OCI-LY7 (cell line): Measurements from ENCODE around the gene RNF212B. TPM values are rescaled to one million over a fixed set of nuclear protein-coding genes. Genes with fewer than 3 reads are reported as not detected.

Experiments
- BruUV-seq: library from RNA; stranded (reverse); fragments of 400-500 nt; replicated peaks from 2 replicates; lab custom pipeline; 2021; lab: Mats Ljungman, UMichigan
- CTCF ChIA-PET: fragments of 300-600 bp; sonication (Branson Sonifier 250); formaldehyde crosslinking; loops from one replicate; lab custom pipeline; 2022; ENCODE audit warnings: antibody characterized with exemption; ENCODE audit not compliant: unreplicated experiment; lab: Charles Lee
- POLR2A ChIA-PET: fragments of 300-600 bp; sonication (Branson Sonifier 250); formaldehyde crosslinking; loops from one replicate; lab custom pipeline; 2022; ENCODE audit warnings: antibody characterized with exemption; lab: Charles Lee
- DNase-seq: peaks from one replicate; pipeline ENCODE4 v3.0.0-alpha.2; 2015; ENCODE audit warnings: low spot score
- H2AFZ ChIP-seq: fragments of 200-600 bp; sonication (generic), shearing (Covaris generic); 2 replicates; pipeline ENCODE4 v1.6.1; 2014; ENCODE audit warnings: mild to moderate bottlenecking, antibody characterized with exemption, low read length, moderate library complexity
- H3K27ac ChIP-seq: fragments of 200-600 bp; sonication (generic); 2 replicates; pipeline ENCODE4 v1.5.1; 2014; ENCODE audit warnings: mixed run types, low read depth, mild to moderate bottlenecking, moderate library complexity, low read length, inconsistent platforms; ENCODE audit not compliant: poor library complexity, severe bottlenecking
- H3K36me3 ChIP-seq: fragments of 200-600 bp; sonication (generic); 2 replicates; pipeline ENCODE4 v1.6.1; 2014; ENCODE audit warnings: mild to moderate bottlenecking, antibody characterized with exemption, low read length, moderate library complexity, mixed read lengths; ENCODE audit not compliant: insufficient read depth
- H3K4me1 ChIP-seq: fragments of 200-600 bp; sonication (generic); 2 replicates; pipeline ENCODE4 v1.5.1; 2014; ENCODE audit warnings: mild to moderate bottlenecking, low read length; ENCODE audit not compliant: insufficient read depth, poor library complexity, severe bottlenecking
- H3K4me2 ChIP-seq: fragments of 200-600 bp; sonication (generic); 2 replicates; pipeline ENCODE4 v1.6.1; 2014; ENCODE audit warnings: mild to moderate bottlenecking, low read length
- H3K4me3 ChIP-seq: fragments of 200-600 bp; sonication (generic); 2 replicates; pipeline ENCODE4 v1.5.1; 2014; ENCODE audit warnings: mild to moderate bottlenecking, low read depth, low read length; ENCODE audit not compliant: poor library complexity, severe bottlenecking
- H3K79me2 ChIP-seq: fragments of 200-600 bp; sonication (generic); 2 replicates; pipeline ENCODE4 v1.6.1; 2016; ENCODE audit warnings: low read depth, mild to moderate bottlenecking, low read length, moderate library complexity, mixed read lengths; ENCODE audit not compliant: insufficient read depth
- H3K9me2 ChIP-seq: fragments of 200-600 bp; sonication (generic); 2 replicates; pipeline ENCODE4 v1.6.1; 2016; ENCODE audit warnings: mild to moderate bottlenecking, low read length, mixed read lengths; ENCODE audit not compliant: insufficient read depth
- H3K9me3 ChIP-seq: fragments of 200-600 bp; sonication (generic); 2 replicates; pipeline ENCODE4 v1.6.1; 2014; ENCODE audit warnings: mild to moderate bottlenecking, mixed run types, low read length, mixed read lengths
- H4K20me1 ChIP-seq: fragments of 200-600 bp; sonication (generic); 2 replicates; pipeline ENCODE4 v1.6.1; 2014; ENCODE audit warnings: mild to moderate bottlenecking, antibody characterized with exemption, low read length, moderate library complexity, mixed read lengths; ENCODE audit not compliant: insufficient read depth
- CTCF ChIP-seq: fragments of 200-600 bp; sonication (generic); conservative IDR thresholded peaks from 2 replicates; pipeline ENCODE4 v1.5.1; 2014; ENCODE audit warnings: mild to moderate bottlenecking, antibody characterized with exemption, low read length, moderate library complexity, mixed read lengths
- EZH2phosphoT487 ChIP-seq: fragments of 200-600 bp; sonication (generic); IDR thresholded peaks from 2 replicates; pipeline ENCODE4 v1.6.1; 2018; ENCODE audit warnings: low read depth, borderline replicate concordance, mild to moderate bottlenecking, mixed run types, antibody characterized with exemption, low read length, moderate library complexity, mixed read lengths
- intact Hi-C: fragments of 100-400 bp; cut with micrococcal nuclease; formaldehyde crosslinking; loops from one replicate; pipeline ENCODE4 v1.10.0; 2022; ENCODE audit not compliant: unreplicated experiment
- total RNA-seq, 2 experiments: library from RNA; depleted of rRNA in 1 of 2; stranded (reverse); fragments of >200 nt in 1 of 2; shearing (Covaris generic) in 1 of 2; gene quantifications; 2 replicates each; pipeline ENCODE4 v1.2.3, GENCODE V29; 2014 to 2022

Gene RNF212B
- total RNA-seq, 2 experiments from 2014 or later = not detected

DNA sequence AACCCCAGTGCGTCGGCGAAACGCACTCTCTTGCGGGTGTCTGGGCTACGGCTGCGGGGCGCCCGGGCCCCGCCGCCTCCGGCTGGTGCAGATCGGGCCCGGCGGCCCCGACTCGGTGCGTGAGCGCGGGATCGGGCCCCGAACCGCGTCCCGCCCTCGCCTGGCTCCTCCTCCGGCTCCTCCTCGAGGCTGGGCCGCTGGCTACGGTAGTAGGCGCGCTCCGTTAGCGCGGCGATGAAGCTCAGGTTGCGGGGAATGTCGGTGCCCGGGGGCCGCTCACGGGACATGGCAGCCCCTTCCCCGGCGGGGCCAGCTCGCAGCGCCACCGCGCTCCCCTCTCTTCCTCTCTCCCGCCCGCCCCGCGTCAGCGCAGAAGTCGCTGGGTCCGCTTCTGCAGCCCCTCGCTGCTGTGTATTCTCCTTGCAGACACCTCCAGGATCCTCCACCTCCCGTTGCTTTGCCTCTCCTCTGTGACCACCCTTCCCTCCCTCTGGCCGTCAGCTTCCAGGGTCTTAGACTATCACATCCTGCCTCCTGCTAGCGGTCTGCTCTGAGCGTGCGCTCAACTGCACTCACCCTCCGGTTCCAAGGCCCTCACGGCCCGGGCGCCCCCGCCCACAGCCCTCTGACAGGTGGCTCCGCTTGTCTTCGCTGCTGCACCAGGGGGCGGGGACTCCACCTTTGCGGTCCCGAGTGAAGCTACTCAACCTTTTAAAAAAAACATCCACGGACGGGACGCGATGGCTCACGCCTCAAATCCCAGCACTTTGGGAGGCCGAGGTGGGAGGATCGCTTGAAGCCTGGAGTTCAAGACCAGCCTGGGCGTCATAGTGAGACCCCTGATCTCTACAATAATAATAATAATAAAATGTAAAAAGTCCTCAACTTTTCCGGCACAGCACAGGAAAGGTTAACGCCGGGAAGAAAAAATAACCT lies 64.8 kb downstream of the RNF212B start, which contains the start of gene PPP1R3E:
Gene PPP1R3E, minus strand, starts transcription at position 570 of the 936 bp plus-strand sequence. Its CDS starts 283 bp downstream, at position 287.
- H3K27ac ChIP-seq = peak within 1 kb of the TSS; percentile 88
- DNase-seq = peak; percentile 92
- H3K9me3 ChIP-seq = no peaks in the 10 kb centered on the region
- no peak for TF ChIP-seq EZH2phosphoT487
- no peak for TF ChIP-seq CTCF
- ChIA-PET POLR2A (interaction anchor here (0.5 to 9.4 kb wide), 8 partner anchors 9 to 826 kb away, joined by 3 to 122 read pairs (median 7); partner anchors contain the start of genes ACIN1, C14orf119, HOMEZ and PABPN1), CTCF (interaction anchor here (0.9 to 1.4 kb wide), 3 partner anchors 9 to 18 kb away, joined by 3 to 6 read pairs (median 3); partner anchors contain the start of gene PABPN1)
- no TSS peak for BruUV-seq
- H3K4me3 ChIP-seq = peak within 1 kb of the TSS; percentile 96
- intact Hi-C loops = loop anchor here (5.0 to 10.0 kb wide), 4 partner anchors 230 to 842 kb away; partner anchors contain the start of genes EMC9, PSME2 and RNF31
- H3K4me1 ChIP-seq = peaks cover 40% of the 10 kb centered on the region
- H3K79me2 ChIP-seq = peaks cover 10% of the 10 kb centered on the region; the same call in 1 of the 2 replicates
- peak within 1 kb of the TSS; percentile 99 for H3K4me2 ChIP-seq
- peak within 1 kb of the TSS; percentile 79 for H2AFZ ChIP-seq
- H4K20me1 ChIP-seq = no peaks in the 10 kb centered on the region
- peaks cover 19% of the 10 kb centered on the region for H3K36me3 ChIP-seq
- no peaks in the 10 kb centered on the region for H3K9me2 ChIP-seq

GRCh38 chr14:23306412-23307145 lies 68.8 kb downstream of the RNF212B start, which contains the start of gene BCL2L2:
TSS of gene BCL2L2 (plus strand) at chr14:23306833. CDS start at chr14:23307768, 935 bp downstream.
- POLR2A ChIA-PET = interaction anchor here (0.6 to 9.4 kb wide), 4 partner anchors 14 to 447 kb away, joined by 5 to 122 read pairs (median 11); partner anchors contain the start of genes HOMEZ and PABPN1
- Histone ChIP-seq H3K4me1 (peaks cover 32% of the 10 kb centered on the region), H3K4me2 (peak within 1 kb of the TSS; percentile 81), H3K79me2 (no peaks in the 10 kb centered on the region; the same call in 1 of the 2 replicates), H3K4me3 (peak within 1 kb of the TSS; percentile 77), H3K27ac (peak within 1 kb of the TSS; percentile 37), H2AFZ (peak within 1 kb of the TSS; percentile 79), H4K20me1 (no peaks in the 10 kb centered on the region), H3K36me3 (no peaks in the 10 kb centered on the region; the same call in 1 of the 2 replicates), H3K9me2 (no peaks in the 10 kb centered on the region), H3K9me3 (no peaks in the 10 kb centered on the region)
- peak; percentile 74 for DNase-seq
- BruUV-seq = TSS peak; percentile 27
- CTCF ChIA-PET = interaction anchor here (0.6 to 1.5 kb wide), 3 partner anchors 14 to 214 kb away, joined by 3 to 5 read pairs (median 5); no protein-coding TSS in a partner anchor
- no peak for TF ChIP-seq CTCF
- TF ChIP-seq EZH2phosphoT487 = no peak
- intact Hi-C loops = loop anchor here (2.0 to 10.0 kb wide), 2 partner anchors 14 to 838 kb away; partner anchors contain the start of genes EMC9, PABPN1, PSME2 and RNF31
